Osteoblast (primary cell): ENCODE data around the gene UMODL1. TPM values are rescaled to one million over a fixed set of nuclear protein-coding genes. Genes with fewer than 3 reads are reported as not detected.
A peak's percentile ranks its signal among the peaks of the same experiment; 100 is the strongest.

Source experiments
- DNase-seq: peaks from one replicate; pipeline ENCODE4 v3.0.0; 2011; ENCODE audit warnings: low spot score, mixed read lengths; ENCODE audit not compliant: insufficient read length; ENCODE audit errors: missing footprints
- H2AFZ ChIP-seq: 2 replicates; pipeline ENCODE4 v1.6.0; 2011; ENCODE audit warnings: mild to moderate bottlenecking, low read length
- H3K27ac ChIP-seq: 2 replicates; pipeline ENCODE4 v1.5.1; 2011; ENCODE audit warnings: mild to moderate bottlenecking, low read depth, low read length, moderate library complexity
- H3K27me3 ChIP-seq: 2 replicates; pipeline ENCODE4 v1.6.0; 2012; ENCODE audit warnings: mild to moderate bottlenecking, control low read depth, inconsistent platforms, low read length, moderate library complexity; ENCODE audit not compliant: insufficient read depth
- H3K36me3 ChIP-seq: 2 replicates; pipeline ENCODE4 v1.5.1; 2011; ENCODE audit warnings: mild to moderate bottlenecking, low read length, control low read depth, moderate library complexity; ENCODE audit not compliant: insufficient read depth
- H3K4me1 ChIP-seq: 2 replicates; pipeline ENCODE4 v1.5.1; 2011; ENCODE audit warnings: mild to moderate bottlenecking, low read length, control low read depth, moderate library complexity; ENCODE audit not compliant: insufficient read depth
- H3K4me2 ChIP-seq: 2 replicates; pipeline ENCODE4 v1.6.0; 2011; ENCODE audit warnings: mild to moderate bottlenecking, low read length; ENCODE audit not compliant: insufficient read depth
- H3K4me3 ChIP-seq: fragments of 200-600 bp; sonication (generic); 3 replicates; pipeline ENCODE4 v1.5.1; 2012; ENCODE audit warnings: mild to moderate bottlenecking, low read length, inconsistent platforms; ENCODE audit not compliant: insufficient read depth
- H3K79me2 ChIP-seq: 2 replicates; pipeline ENCODE4 v1.6.0; 2012; ENCODE audit warnings: mild to moderate bottlenecking, low read length, control low read depth, inconsistent platforms; ENCODE audit not compliant: insufficient read depth
- H3K9me3 ChIP-seq: 2 replicates; pipeline ENCODE4 v1.5.1; 2011; ENCODE audit warnings: low read depth, low read length, control low read depth
- H4K20me1 ChIP-seq: 2 replicates; pipeline ENCODE4 v1.6.0; 2012; ENCODE audit warnings: mild to moderate bottlenecking, low read length, control low read depth; ENCODE audit not compliant: insufficient read depth
- total RNA-seq: library from RNA; depleted of rRNA; stranded (reverse); fragments of >200 nt; gene quantifications from 2 replicates; pipeline ENCODE4 v1.2.3, GENCODE V29; 2012
- TF ChIP-seq, protein P1 (sequence below): IDR thresholded peaks from 2 replicates; pipeline ENCODE4 v1.5.1; 2011; ENCODE audit warnings: mild to moderate bottlenecking, low read depth, low read length, moderate library complexity; ENCODE audit errors: extremely low read depth

The UMODL1 gene, protein sequence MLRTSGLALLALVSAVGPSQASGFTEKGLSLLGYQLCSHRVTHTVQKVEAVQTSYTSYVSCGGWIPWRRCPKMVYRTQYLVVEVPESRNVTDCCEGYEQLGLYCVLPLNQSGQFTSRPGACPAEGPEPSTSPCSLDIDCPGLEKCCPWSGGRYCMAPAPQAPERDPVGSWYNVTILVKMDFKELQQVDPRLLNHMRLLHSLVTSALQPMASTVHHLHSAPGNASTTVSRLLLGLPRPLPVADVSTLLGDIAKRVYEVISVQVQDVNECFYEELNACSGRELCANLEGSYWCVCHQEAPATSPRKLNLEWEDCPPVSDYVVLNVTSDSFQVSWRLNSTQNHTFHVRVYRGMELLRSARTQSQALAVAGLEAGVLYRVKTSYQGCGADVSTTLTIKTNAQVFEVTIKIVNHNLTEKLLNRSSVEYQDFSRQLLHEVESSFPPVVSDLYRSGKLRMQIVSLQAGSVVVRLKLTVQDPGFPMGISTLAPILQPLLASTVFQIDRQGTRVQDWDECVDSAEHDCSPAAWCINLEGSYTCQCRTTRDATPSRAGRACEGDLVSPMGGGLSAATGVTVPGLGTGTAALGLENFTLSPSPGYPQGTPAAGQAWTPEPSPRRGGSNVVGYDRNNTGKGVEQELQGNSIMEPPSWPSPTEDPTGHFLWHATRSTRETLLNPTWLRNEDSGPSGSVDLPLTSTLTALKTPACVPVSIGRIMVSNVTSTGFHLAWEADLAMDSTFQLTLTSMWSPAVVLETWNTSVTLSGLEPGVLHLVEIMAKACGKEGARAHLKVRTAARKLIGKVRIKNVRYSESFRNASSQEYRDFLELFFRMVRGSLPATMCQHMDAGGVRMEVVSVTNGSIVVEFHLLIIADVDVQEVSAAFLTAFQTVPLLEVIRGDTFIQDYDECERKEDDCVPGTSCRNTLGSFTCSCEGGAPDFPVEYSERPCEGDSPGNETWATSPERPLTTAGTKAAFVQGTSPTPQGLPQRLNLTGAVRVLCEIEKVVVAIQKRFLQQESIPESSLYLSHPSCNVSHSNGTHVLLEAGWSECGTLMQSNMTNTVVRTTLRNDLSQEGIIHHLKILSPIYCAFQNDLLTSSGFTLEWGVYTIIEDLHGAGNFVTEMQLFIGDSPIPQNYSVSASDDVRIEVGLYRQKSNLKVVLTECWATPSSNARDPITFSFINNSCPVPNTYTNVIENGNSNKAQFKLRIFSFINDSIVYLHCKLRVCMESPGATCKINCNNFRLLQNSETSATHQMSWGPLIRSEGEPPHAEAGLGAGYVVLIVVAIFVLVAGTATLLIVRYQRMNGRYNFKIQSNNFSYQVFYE
- total RNA-seq = under 0.01 TPM in 1 of 2 replicates, not detected in the other

DNA sequence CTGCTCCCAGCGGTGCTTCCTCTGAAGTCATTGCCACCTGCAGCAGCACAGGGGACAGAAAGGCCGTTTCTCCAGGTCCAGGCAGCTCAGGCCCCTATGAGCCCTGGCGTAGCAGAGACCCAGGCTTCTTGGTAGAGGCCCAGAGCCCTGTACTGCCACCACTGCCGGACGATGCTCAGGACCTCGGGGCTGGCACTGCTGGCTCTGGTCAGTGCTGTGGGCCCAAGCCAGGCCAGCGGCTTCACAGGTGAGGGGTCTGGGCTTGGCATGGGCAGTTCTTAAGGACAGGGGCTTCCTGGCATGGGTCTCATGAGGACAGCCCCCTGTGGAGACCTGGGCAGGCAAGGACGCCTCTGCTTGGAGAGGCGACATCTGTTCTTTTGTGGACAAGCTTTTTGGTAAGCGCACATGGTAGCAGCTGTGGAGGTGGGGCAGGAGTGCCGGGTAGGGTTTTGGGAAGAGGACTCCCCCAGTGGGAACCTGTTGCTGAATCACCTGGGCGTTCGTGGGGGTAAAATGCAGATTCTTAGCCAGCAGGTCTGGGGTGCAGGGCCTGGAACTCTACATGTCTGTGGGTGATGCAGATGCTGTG, at the start of gene UMODL1:
UMODL1 (plus strand) TSS at position 172 of the 592 bp plus-strand sequence; CDS start at position 172, 0 bp downstream.
- Histone ChIP-seq H2AFZ (no peak within 1 kb of the TSS), H3K27ac (no peak within 1 kb of the TSS), H3K27me3 (peaks cover 57% of the 10 kb centered on the region), H3K79me2 (no peaks in the 10 kb centered on the region), H3K36me3 (no peaks in the 10 kb centered on the region), H3K4me2 (no peak within 1 kb of the TSS), H3K4me1 (no peaks in the 10 kb centered on the region), H3K4me3 (no peak within 1 kb of the TSS), H3K9me3 (no peaks in the 10 kb centered on the region), H4K20me1 (no peaks in the 10 kb centered on the region)
- peak; percentile 65 for DNase-seq
- TF ChIP-seq, protein P1, sequence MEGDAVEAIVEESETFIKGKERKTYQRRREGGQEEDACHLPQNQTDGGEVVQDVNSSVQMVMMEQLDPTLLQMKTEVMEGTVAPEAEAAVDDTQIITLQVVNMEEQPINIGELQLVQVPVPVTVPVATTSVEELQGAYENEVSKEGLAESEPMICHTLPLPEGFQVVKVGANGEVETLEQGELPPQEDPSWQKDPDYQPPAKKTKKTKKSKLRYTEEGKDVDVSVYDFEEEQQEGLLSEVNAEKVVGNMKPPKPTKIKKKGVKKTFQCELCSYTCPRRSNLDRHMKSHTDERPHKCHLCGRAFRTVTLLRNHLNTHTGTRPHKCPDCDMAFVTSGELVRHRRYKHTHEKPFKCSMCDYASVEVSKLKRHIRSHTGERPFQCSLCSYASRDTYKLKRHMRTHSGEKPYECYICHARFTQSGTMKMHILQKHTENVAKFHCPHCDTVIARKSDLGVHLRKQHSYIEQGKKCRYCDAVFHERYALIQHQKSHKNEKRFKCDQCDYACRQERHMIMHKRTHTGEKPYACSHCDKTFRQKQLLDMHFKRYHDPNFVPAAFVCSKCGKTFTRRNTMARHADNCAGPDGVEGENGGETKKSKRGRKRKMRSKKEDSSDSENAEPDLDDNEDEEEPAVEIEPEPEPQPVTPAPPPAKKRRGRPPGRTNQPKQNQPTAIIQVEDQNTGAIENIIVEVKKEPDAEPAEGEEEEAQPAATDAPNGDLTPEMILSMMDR = no peak

DNA sequence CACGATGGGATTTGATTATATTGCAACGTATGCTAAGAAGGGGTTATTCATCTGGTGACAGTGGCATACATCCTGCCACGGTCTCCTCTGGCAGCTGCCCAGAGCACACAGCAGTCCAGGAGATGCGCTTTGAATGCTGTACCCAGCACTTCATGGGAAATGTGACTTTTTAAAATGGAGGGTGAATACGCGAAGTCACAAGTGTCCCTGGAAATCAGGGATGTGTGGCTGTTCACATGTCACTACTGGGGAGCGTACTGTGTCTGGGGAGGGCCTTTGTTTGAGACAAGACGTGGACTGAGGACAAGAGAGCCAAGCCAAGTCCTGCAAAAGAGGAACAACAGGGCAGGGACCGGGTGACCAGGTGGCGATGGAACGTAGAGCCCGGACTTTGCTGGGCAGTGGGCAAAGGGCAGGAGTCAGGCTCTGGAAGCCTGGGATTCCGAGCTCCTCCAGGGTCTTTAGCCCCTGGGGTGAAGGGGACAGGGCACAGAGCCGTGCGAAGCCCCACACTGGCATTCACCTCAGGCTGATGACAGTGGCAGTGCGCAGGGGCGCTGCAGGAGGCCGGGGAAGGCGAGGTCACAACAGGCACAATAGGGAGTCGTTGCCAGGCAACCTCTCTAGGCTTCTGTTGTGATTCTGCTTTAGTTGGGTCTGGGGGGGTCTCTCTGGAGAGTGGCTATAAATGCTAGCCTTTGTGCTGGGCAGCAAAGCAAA, 49.6 kb upstream of the UMODL1 start:
- H3K9me3 ChIP-seq = no peaks in the 10 kb centered on the region
- H3K27me3 ChIP-seq = peaks cover 15% of the 10 kb centered on the region
- DNase-seq = peak; percentile 19
- peaks cover 5% of the 10 kb centered on the region for H3K4me1 ChIP-seq
- H3K4me2 ChIP-seq = no peak overlapping the region
- H4K20me1 ChIP-seq = no peaks in the 10 kb centered on the region
- H3K27ac ChIP-seq = no peak overlapping the region
- TF ChIP-seq, protein P1 = no peak
- H3K4me3 ChIP-seq = no peak overlapping the region
- H3K79me2 ChIP-seq = no peaks in the 10 kb centered on the region
- H2AFZ ChIP-seq = no peak overlapping the region
- H3K36me3 ChIP-seq = no peaks in the 10 kb centered on the region

DNA sequence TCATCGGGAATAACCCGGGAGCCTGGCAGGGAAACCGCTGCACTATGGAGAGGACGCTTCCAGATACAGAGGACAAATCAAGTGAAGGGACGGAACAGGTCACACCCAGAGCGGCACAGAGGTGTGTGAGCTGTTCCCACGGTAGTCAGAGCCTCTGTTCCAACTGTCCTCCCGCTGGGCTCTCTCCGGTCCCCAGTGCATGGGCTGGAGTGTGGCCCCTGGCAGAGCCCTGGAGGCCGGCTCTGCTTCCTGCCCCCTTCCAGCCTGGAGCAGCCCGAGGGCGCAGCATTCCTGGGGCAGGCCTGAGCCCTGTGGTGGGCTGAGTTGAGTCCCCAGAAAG, 49.1 kb upstream of the UMODL1 start:
- TF ChIP-seq, protein P1 = no peak

More for the DNA sequence above, 49.1 kb upstream of the UMODL1 start:
- Histone ChIP-seq H3K36me3 (no peaks in the 10 kb centered on the region), H3K27ac (no peak overlapping the region), H3K4me1 (peaks cover 5% of the 10 kb centered on the region), H3K9me3 (no peaks in the 10 kb centered on the region), H2AFZ (no peak overlapping the region), H3K4me2 (no peak overlapping the region), H3K27me3 (peaks cover 15% of the 10 kb centered on the region), H3K79me2 (no peaks in the 10 kb centered on the region), H4K20me1 (no peaks in the 10 kb centered on the region), H3K4me3 (no peak overlapping the region)
- peak; percentile 46 for DNase-seq
